Measurements from ENCODE around the gene GLRA2. TPM values are rescaled to one million over a fixed set of nuclear protein-coding genes. Genes with fewer than 3 reads are reported as not detected.

The GLRA2 gene
- polyA plus RNA-seq, 1 donor (not counting 4 experiments of a cell fraction or from before 2014, with no cell fraction given), result not detected

- H3K79me2 ChIP-seq (ENCODE audit: control insufficient read depth, insufficient read depth, low read length), result no peaks in the 10 kb centered on the region
- no peaks in the 10 kb centered on the region for H4K20me1 ChIP-seq (ENCODE audit: control insufficient read depth, extremely low read depth, insufficient read depth, low read length)
- DNase-seq (ENCODE audit: low read depth, low spot score) (no peak), FAIRE-seq (no peak)
- H3K36me3 ChIP-seq (ENCODE audit: control insufficient read depth in 2 of 2, extremely low read depth in 1 of 2, insufficient read depth in 2 of 2, low read length in 2 of 2), result no peaks in the 10 kb centered on the region
- no peaks in the 10 kb centered on the region for H3K9me1 ChIP-seq (ENCODE audit: control insufficient read depth, extremely low read depth, insufficient read depth, low read length)
- no peaks in the 10 kb centered on the region for H3K9me3 ChIP-seq (ENCODE audit: control insufficient read depth, low read depth, low read length)
- no peaks in the 10 kb centered on the region for H3K27me3 ChIP-seq (ENCODE audit: control insufficient read depth, extremely low read depth, insufficient read depth, low read length)
- peak overlapping the region in 1 of 3 experiments; percentile 25 for H3K4me3 ChIP-seq (ENCODE audit: control insufficient read depth in 2 of 3, extremely low read depth in 1 of 3, insufficient read depth in 2 of 3, low read depth in 1 of 3, low read length in 3 of 3)
- no peaks in the 10 kb centered on the region for H3K4me1 ChIP-seq (ENCODE audit: control insufficient read depth, extremely low read depth, insufficient read depth, low read length)
- H3K9ac ChIP-seq (ENCODE audit: control insufficient read depth, extremely low read depth, insufficient read depth, low read length), result no peak overlapping the region
- H3K4me2 ChIP-seq (ENCODE audit: control insufficient read depth, extremely low read depth, insufficient read depth, low read depth, low read length), result peak overlapping the region; percentile 41
- TF ChIP-seq CTCF (optimal IDR thresholded peaks at IDR 0.05 in 1 of 3, IDR thresholded peaks at IDR 0.05 in 1 of 3, conservative IDR thresholded peaks at IDR 0.05 in 1 of 3; ENCODE audit: extremely low read depth in 1 of 3, insufficient read depth in 2 of 3, low read length in 3 of 3) (no peak), EZH2 (IDR thresholded peaks at IDR 0.05; ENCODE audit: low read length) (no peak)
- peak overlapping the region; percentile 76 for H2AFZ ChIP-seq (ENCODE audit: control insufficient read depth, low read length)
- H3K27ac ChIP-seq (ENCODE audit: control insufficient read depth, insufficient read depth, low read length), result no peak overlapping the region
- dilution Hi-C loops (cut with MboI; ENCODE audit: extremely low pct_ligation_motif_present, low sequenced_read_pairs), result no loop called here
Observed at GRCh38 chrX:14497184-14497666, 32.1 kb upstream of the GLRA2 start.

- H3K9me1 ChIP-seq (ENCODE audit: control insufficient read depth, extremely low read depth, insufficient read depth, low read length), result no peaks in the 10 kb centered on the region
- DNase-seq (ENCODE audit: low read depth, low spot score), result no peak
- TF ChIP-seq EZH2 (IDR thresholded peaks at IDR 0.05; ENCODE audit: low read length) (no peak), CTCF (optimal IDR thresholded peaks at IDR 0.05 in 1 of 3, IDR thresholded peaks at IDR 0.05 in 1 of 3, conservative IDR thresholded peaks at IDR 0.05 in 1 of 3; ENCODE audit: extremely low read depth in 1 of 3, insufficient read depth in 2 of 3, low read length in 3 of 3) (no peak)
- no peak overlapping the region for H3K9ac ChIP-seq (ENCODE audit: control insufficient read depth, extremely low read depth, insufficient read depth, low read length)
- H3K9me3 ChIP-seq (ENCODE audit: control insufficient read depth, low read depth, low read length), result no peaks in the 10 kb centered on the region
- H2AFZ ChIP-seq (ENCODE audit: control insufficient read depth, low read length), result no peak overlapping the region
- dilution Hi-C loops (cut with MboI; ENCODE audit: extremely low pct_ligation_motif_present, low sequenced_read_pairs), result no loop called here
- H3K27ac ChIP-seq (ENCODE audit: control insufficient read depth, insufficient read depth, low read length), result no peak overlapping the region
- H3K4me1 ChIP-seq (ENCODE audit: control insufficient read depth, extremely low read depth, insufficient read depth, low read length), result no peaks in the 10 kb centered on the region
- H3K4me2 ChIP-seq (ENCODE audit: control insufficient read depth, extremely low read depth, insufficient read depth, low read depth, low read length), result no peak overlapping the region
- H3K4me3 ChIP-seq (ENCODE audit: control insufficient read depth in 2 of 3, extremely low read depth in 1 of 3, insufficient read depth in 2 of 3, low read depth in 1 of 3, low read length in 3 of 3), result no peak overlapping the region
- H3K27me3 ChIP-seq (ENCODE audit: control insufficient read depth, extremely low read depth, insufficient read depth, low read length), result no peaks in the 10 kb centered on the region
- FAIRE-seq, result no peak
- H3K36me3 ChIP-seq (ENCODE audit: control insufficient read depth in 2 of 2, extremely low read depth in 1 of 2, insufficient read depth in 2 of 2, low read length in 2 of 2), result no peaks in the 10 kb centered on the region
- H3K79me2 ChIP-seq (ENCODE audit: control insufficient read depth, insufficient read depth, low read length), result no peaks in the 10 kb centered on the region
- H4K20me1 ChIP-seq (ENCODE audit: control insufficient read depth, extremely low read depth, insufficient read depth, low read length), result no peaks in the 10 kb centered on the region
Observed at GRCh38 chrX:14501327-14501726, 28.0 kb upstream of the GLRA2 start.

All from keratinocyte (primary cell).